GM18511 (cell line): Measurements from ENCODE around the gene ADGRD2.

Source experiments
- ATAC-seq: cut with Tn5 transposase; IDR thresholded peaks from one replicate; pipeline ENCODE4 v1.9.1; 2021; ENCODE audit warnings: mild to moderate bottlenecking, moderate library complexity; ENCODE audit not compliant: unreplicated experiment

Gene ADGRD2

GRCh38 chr9:124477648-124478285 lies 27.5 kb downstream of the ADGRD2 start:
- ATAC-seq, result no peak

- no peak for ATAC-seq
Observed at GRCh38 chr9:124478354-124478753, 28.1 kb downstream of the ADGRD2 start.

- no peak for ATAC-seq
Observed at GRCh38 chr9:124479371-124479770, 29.1 kb downstream of the ADGRD2 start.

- ATAC-seq, result no peak
Observed at GRCh38 chr9:124479947-124480620, 29.8 kb downstream of the ADGRD2 start.

GRCh38 chr9:124480621-124480981 lies 30.4 kb downstream of the ADGRD2 start:
- no peak for ATAC-seq

GRCh38 chr9:124481115-124481514 lies 30.9 kb downstream of the ADGRD2 start:
- no peak for ATAC-seq

GRCh38 chr9:124482431-124483031 lies 32.3 kb downstream of the ADGRD2 start:
- no peak for ATAC-seq

GRCh38 chr9:124483481-124483880 lies 33.2 kb downstream of the ADGRD2 start:
- ATAC-seq, result no peak

GRCh38 chr9:124485201-124485600 lies 35.0 kb downstream of the ADGRD2 start:
- ATAC-seq, result no peak

GRCh38 chr9:124485936-124486335 lies 35.7 kb downstream of the ADGRD2 start:
- no peak for ATAC-seq

- ATAC-seq, result no peak
Observed at GRCh38 chr9:124486778-124487259, 36.6 kb downstream of the ADGRD2 start.

- ATAC-seq, result no peak
Observed at GRCh38 chr9:124487260-124488182, 37.3 kb downstream of the ADGRD2 start.

GRCh38 chr9:124488641-124489210 lies 38.5 kb downstream of the ADGRD2 start:
- ATAC-seq, result no peak

- no peak for ATAC-seq
Observed at GRCh38 chr9:124489222-124489621, 39.0 kb downstream of the ADGRD2 start.

GRCh38 chr9:124490004-124490403 lies 39.8 kb downstream of the ADGRD2 start:
- no peak for ATAC-seq

GRCh38 chr9:124491049-124491975 lies 41.1 kb downstream of the ADGRD2 start:
- ATAC-seq, result no peak

- no peak for ATAC-seq
Observed at GRCh38 chr9:124492818-124493217, 42.6 kb downstream of the ADGRD2 start.

GRCh38 chr9:124493218-124493617 lies 43.0 kb downstream of the ADGRD2 start:
- no peak for ATAC-seq

GRCh38 chr9:124493794-124494479 lies 43.7 kb downstream of the ADGRD2 start:
- peak; percentile 71 for ATAC-seq
